H9 (cell line): Measurements from ENCODE around the gene MPZL3. TPM values are rescaled to one million over a fixed set of nuclear protein-coding genes. Genes with fewer than 3 reads are reported as not detected.
"Not testable (repeated sequence)": the region's sequence is repeated elsewhere in the genome, so short reads cannot be mapped to it uniquely, and the experiment has no call there.

Experiments
- DNase-seq: peaks from one replicate; pipeline ENCODE4 v3.0.0-alpha.2; 2017
- H2AFZ ChIP-seq: one replicate; pipeline ENCODE4 v1.6.1; 2013; ENCODE audit warnings: mild to moderate bottlenecking, low read length, control low read depth, moderate library complexity
- H2AK5ac ChIP-seq: 2 replicates; pipeline ENCODE4 v1.6.1; 2013; ENCODE audit warnings: low read length, control low read depth, mixed read lengths; ENCODE audit not compliant: insufficient read length
- H2BK120ac ChIP-seq: one replicate; pipeline ENCODE4 v1.6.1; 2013; ENCODE audit warnings: low read depth, mild to moderate bottlenecking, low read length, control low read depth, inconsistent platforms; ENCODE audit not compliant: poor library complexity, severe bottlenecking
- H2BK12ac ChIP-seq: 2 replicates; pipeline ENCODE4 v1.6.1; 2013; ENCODE audit warnings: low read length, control low read depth, mixed read lengths, low read depth; ENCODE audit not compliant: insufficient read length
- H2BK15ac ChIP-seq: 2 replicates; pipeline ENCODE4 v1.6.1; 2013; ENCODE audit warnings: low read depth, low read length, control low read depth
- H2BK20ac ChIP-seq: one replicate; pipeline ENCODE4 v1.6.1; 2013; ENCODE audit warnings: low read depth, mild to moderate bottlenecking, low read length, control low read depth, inconsistent platforms; ENCODE audit not compliant: poor library complexity, severe bottlenecking
- H2BK5ac ChIP-seq: 2 replicates; pipeline ENCODE4 v1.6.1; 2013; ENCODE audit warnings: low read length, control low read depth, mixed read lengths; ENCODE audit not compliant: insufficient read length
- H3K14ac ChIP-seq: 2 replicates; pipeline ENCODE4 v1.6.1; 2013; ENCODE audit warnings: low read length, control low read depth; ENCODE audit not compliant: insufficient read depth
- H3K18ac ChIP-seq: 2 replicates; pipeline ENCODE4 v1.6.1; 2013; ENCODE audit warnings: low read depth, mild to moderate bottlenecking, mixed read lengths, low read length, control low read depth; ENCODE audit not compliant: insufficient read length
- H3K23ac ChIP-seq: 2 replicates; pipeline ENCODE4 v1.6.1; 2013; ENCODE audit warnings: low read length, control low read depth, mixed read lengths, low read depth; ENCODE audit not compliant: insufficient read length
- H3K23me2 ChIP-seq: 2 replicates; pipeline ENCODE4 v1.6.1; 2013; ENCODE audit warnings: low read depth, mild to moderate bottlenecking, mixed read lengths, low read length, control low read depth; ENCODE audit not compliant: insufficient read length, poor library complexity, severe bottlenecking
- H3K27ac ChIP-seq: 2 replicates; pipeline ENCODE4 v1.5.1; 2013; ENCODE audit warnings: low read length, control low read depth, mixed read lengths, low read depth; ENCODE audit not compliant: insufficient read length
- H3K27me3 ChIP-seq: 2 replicates; pipeline ENCODE4 v1.6.1; 2013; ENCODE audit warnings: low read length, control low read depth, inconsistent platforms; ENCODE audit not compliant: insufficient read depth
- H3K4ac ChIP-seq: 2 replicates; pipeline ENCODE4 v1.6.1; 2013; ENCODE audit warnings: low read depth, mild to moderate bottlenecking, control low read depth, inconsistent platforms, low read length, moderate library complexity
- H3K4me1 ChIP-seq: 2 replicates; pipeline ENCODE4 v1.6.1; 2013; ENCODE audit warnings: low read length, control low read depth, inconsistent platforms; ENCODE audit not compliant: insufficient read depth
- H3K4me2 ChIP-seq: 2 replicates; pipeline ENCODE4 v1.6.1; 2013; ENCODE audit warnings: low read length, control low read depth, mixed read lengths; ENCODE audit not compliant: insufficient read length, insufficient read depth
- H3K56ac ChIP-seq: 2 replicates; pipeline ENCODE4 v1.6.1; 2013; ENCODE audit warnings: low read depth, mild to moderate bottlenecking, mixed read lengths, low read length, control low read depth; ENCODE audit not compliant: insufficient read length
- H3K79me1 ChIP-seq: 2 replicates; pipeline ENCODE4 v1.6.1; 2013; ENCODE audit warnings: low read depth, mild to moderate bottlenecking, moderate library complexity, low read length, control low read depth, inconsistent platforms; ENCODE audit not compliant: insufficient read depth, poor library complexity, severe bottlenecking
- H3K79me2 ChIP-seq: 2 replicates; pipeline ENCODE4 v1.6.1; 2013; ENCODE audit warnings: low read length, control low read depth, inconsistent platforms; ENCODE audit not compliant: insufficient read depth
- H3K9ac ChIP-seq: 2 replicates; pipeline ENCODE4 v1.6.1; 2013; ENCODE audit warnings: low read length, control low read depth, mixed read lengths; ENCODE audit not compliant: insufficient read length; ENCODE audit errors: extremely low read depth
- H3K9me3 ChIP-seq: one replicate; pipeline ENCODE4 v1.6.1; 2013; ENCODE audit warnings: low read depth, low read length, inconsistent platforms; ENCODE audit not compliant: control insufficient read depth
- H3T11ph ChIP-seq: one replicate; pipeline ENCODE4 v1.6.1; 2013; ENCODE audit warnings: mild to moderate bottlenecking, low read length, control low read depth, inconsistent platforms
- H4K20me1 ChIP-seq: one replicate; pipeline ENCODE4 v1.6.1; 2013; ENCODE audit not compliant: control insufficient read depth, insufficient read length, insufficient read depth
- H4K5ac ChIP-seq: 2 replicates; pipeline ENCODE4 v1.6.1; 2013; ENCODE audit warnings: low read depth, mild to moderate bottlenecking, mixed read lengths, low read length, control low read depth; ENCODE audit not compliant: insufficient read length
- H4K8ac ChIP-seq: replicated peaks from 2 replicates; pipeline ENCODE4 v1.6.1; 2013; ENCODE audit warnings: low read length, control low read depth, mixed read lengths, low read depth; ENCODE audit not compliant: insufficient read length
- H4K91ac ChIP-seq: 2 replicates; pipeline ENCODE4 v1.6.1; 2013; ENCODE audit warnings: low read depth, mild to moderate bottlenecking, moderate library complexity, mixed read lengths, low read length, control low read depth; ENCODE audit not compliant: insufficient read length
- H3K27ac Mint-ChIP-seq, 3 experiments: 2 replicates in 2 of 3; 3 replicates in 1 of 3; pipeline ENCODE4 v1.8.0; 2020 to 2021; ENCODE audit warnings: mixed read lengths in 3 of 3, mild to moderate bottlenecking in 1 of 3, moderate library complexity in 1 of 3
- H3K27me3 Mint-ChIP-seq: 2 replicates; pipeline ENCODE4 v1.8.0; 2021; ENCODE audit warnings: low read depth, mild to moderate bottlenecking, moderate library complexity, mixed read lengths
- H3K36me3 Mint-ChIP-seq, 3 experiments: 2 replicates in 2 of 3; 3 replicates in 1 of 3; pipeline ENCODE4 v1.8.0; 2020 to 2021; ENCODE audit warnings: low read depth in 3 of 3, mixed read lengths in 3 of 3; ENCODE audit not compliant: insufficient read depth in 1 of 3
- H3K4me1 Mint-ChIP-seq, 2 experiments: 2 replicates each; pipeline ENCODE4 v1.8.0; 2020; ENCODE audit warnings: mixed read lengths in 2 of 2
- H3K4me3 Mint-ChIP-seq, 2 experiments: 2 replicates in 1 of 2; 3 replicates in 1 of 2; pipeline ENCODE4 v1.8.0; 2020 to 2021; ENCODE audit warnings: mild to moderate bottlenecking in 2 of 2, mixed read lengths in 2 of 2, moderate library complexity in 1 of 2
- H3K9me3 Mint-ChIP-seq, 2 experiments: 2 replicates in 1 of 2; 3 replicates in 1 of 2; pipeline ENCODE4 v1.8.0; 2020; ENCODE audit warnings: mild to moderate bottlenecking in 2 of 2, mixed read lengths in 2 of 2, moderate library complexity in 1 of 2
- WGBS: extraction: QIAGEN DNeasy Blood & Tissue Kit; methylation state at CpG from one replicate; pipeline ENCODE4 v1.1.7; 2013; ENCODE audit warnings: missing lambda C conversion rate, low lambda C conversion rate, mixed read lengths; ENCODE audit not compliant: insufficient read length; ENCODE audit errors: extremely low coverage; 5-methylcytosine and 5-hydroxymethylcytosine counted together
- total RNA-seq: library from RNA; stranded (reverse); gene quantifications from 2 replicates; pipeline ENCODE4 v1.2.1, GENCODE V29; 2021
- TF ChIP-seq, protein P1 (sequence below): fragments of 200-600 bp; sonication (generic); conservative IDR thresholded peaks from 3 replicates; pipeline ENCODE4 v1.8.0; 2021; ENCODE audit warnings: antibody characterized with exemption, mild to moderate bottlenecking

MPZL3 gene
- total RNA-seq, 1 experiment from 2014 or later = 2.6 TPM

DNA sequence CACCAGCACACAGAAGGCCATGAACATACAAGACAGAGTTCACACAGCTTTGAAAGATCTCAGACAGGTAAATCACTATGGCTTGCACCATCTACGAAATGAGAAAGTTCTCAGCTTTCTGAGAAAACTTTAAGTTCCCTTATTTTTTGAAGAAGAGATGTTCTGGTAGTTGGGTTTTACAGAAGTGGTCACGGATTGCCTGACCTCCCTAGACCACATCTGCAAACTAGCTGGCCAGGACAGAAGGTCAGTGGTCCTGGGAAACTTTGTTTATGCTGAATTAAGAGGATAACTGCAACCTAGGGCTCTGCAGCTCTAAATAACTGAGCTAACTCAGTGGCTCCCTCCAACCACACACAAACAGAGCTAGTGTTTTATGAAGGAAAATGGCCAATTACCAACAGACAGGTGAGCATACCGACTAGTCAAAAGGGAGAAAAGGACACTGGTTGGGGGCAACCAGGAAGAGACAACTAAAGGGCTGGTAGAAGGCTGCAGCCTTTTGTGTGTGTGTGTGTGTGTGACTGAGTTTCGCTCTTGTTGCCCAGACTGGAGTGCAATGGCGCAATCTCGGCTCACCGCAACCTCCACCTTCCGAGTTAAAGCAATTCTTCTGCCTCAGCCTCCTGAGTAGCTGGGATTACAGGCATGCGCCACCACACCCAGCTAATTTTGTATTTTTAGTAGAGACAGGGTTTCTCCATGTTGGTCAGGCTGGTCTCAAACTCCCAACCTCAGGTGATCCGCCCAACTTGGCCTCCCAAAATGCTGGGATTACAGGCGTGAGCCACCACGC is 67.2 kb downstream of the MPZL3 start:
- no peak overlapping the region for H3K27ac Mint-ChIP-seq
- TF ChIP-seq, protein P1, sequence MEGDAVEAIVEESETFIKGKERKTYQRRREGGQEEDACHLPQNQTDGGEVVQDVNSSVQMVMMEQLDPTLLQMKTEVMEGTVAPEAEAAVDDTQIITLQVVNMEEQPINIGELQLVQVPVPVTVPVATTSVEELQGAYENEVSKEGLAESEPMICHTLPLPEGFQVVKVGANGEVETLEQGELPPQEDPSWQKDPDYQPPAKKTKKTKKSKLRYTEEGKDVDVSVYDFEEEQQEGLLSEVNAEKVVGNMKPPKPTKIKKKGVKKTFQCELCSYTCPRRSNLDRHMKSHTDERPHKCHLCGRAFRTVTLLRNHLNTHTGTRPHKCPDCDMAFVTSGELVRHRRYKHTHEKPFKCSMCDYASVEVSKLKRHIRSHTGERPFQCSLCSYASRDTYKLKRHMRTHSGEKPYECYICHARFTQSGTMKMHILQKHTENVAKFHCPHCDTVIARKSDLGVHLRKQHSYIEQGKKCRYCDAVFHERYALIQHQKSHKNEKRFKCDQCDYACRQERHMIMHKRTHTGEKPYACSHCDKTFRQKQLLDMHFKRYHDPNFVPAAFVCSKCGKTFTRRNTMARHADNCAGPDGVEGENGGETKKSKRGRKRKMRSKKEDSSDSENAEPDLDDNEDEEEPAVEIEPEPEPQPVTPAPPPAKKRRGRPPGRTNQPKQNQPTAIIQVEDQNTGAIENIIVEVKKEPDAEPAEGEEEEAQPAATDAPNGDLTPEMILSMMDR = no peak
- WGBS = no CpG with 5 or more reads among the region's 12 CpGs

DNA sequence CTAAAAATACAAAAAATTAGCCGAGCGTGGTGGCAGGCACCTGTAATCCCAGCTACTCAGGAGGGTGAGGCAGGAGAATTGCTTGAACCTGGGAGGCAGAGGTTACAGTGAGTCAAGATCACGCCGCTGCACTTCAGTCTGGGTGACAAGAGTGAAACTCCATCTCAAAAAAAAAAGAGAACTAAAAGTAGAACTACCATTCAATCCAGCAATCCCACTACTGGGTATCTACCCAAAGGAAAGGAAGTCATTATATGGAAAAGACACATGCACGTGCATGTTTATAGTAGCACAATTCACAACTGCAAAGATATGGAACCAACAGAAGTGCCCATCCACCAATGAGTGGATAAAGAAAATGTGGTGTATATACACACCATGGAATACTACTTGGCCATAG is 68.5 kb downstream of the MPZL3 start:
- not testable (repeated sequence) for H3K27ac Mint-ChIP-seq, H3K4me1 ChIP-seq, H3K27ac ChIP-seq, H3K27me3 ChIP-seq, H3T11ph ChIP-seq, H3K4me2 ChIP-seq, H4K5ac ChIP-seq, H3K9me3 Mint-ChIP-seq, H2AK5ac ChIP-seq, H2BK20ac ChIP-seq, H3K14ac ChIP-seq, DNase-seq, H4K20me1 ChIP-seq, H3K79me2 ChIP-seq, H3K36me3 Mint-ChIP-seq, H3K9me3 ChIP-seq, H2AFZ ChIP-seq, H3K18ac ChIP-seq, H2BK120ac ChIP-seq, H3K56ac ChIP-seq, H2BK5ac ChIP-seq, H3K79me1 ChIP-seq, H3K23ac ChIP-seq, H3K4me3 Mint-ChIP-seq, H2BK15ac ChIP-seq, H3K4ac ChIP-seq, H3K9ac ChIP-seq, H2BK12ac ChIP-seq, H4K8ac ChIP-seq, H4K91ac ChIP-seq, H3K23me2 ChIP-seq
- Mint-ChIP-seq H3K4me1 (peaks cover 11 to 20% of the 10 kb centered on the region in 2 experiments), H3K27me3 (peaks cover 24% of the 10 kb centered on the region)
- WGBS = no CpG with 5 or more reads among the region's 5 CpGs

More for the DNA sequence above, 67.2 kb downstream of the MPZL3 start:
- H2AK5ac ChIP-seq = no peak overlapping the region
- Mint-ChIP-seq H3K36me3 (no peaks in the 10 kb centered on the region), H3K4me3 (no peak overlapping the region), H3K9me3 (peaks cover 2 to 3% of the 10 kb centered on the region in 2 experiments; a peak in 2 of 5 replicates), H3K4me1 (peaks cover 7 to 15% of the 10 kb centered on the region in 2 experiments), H3K27me3 (peaks cover 27% of the 10 kb centered on the region)
- no peak overlapping the region for H3K9ac ChIP-seq
- H2BK12ac ChIP-seq = no peak overlapping the region
- no peak overlapping the region for H3K56ac ChIP-seq
- H3K79me2 ChIP-seq = no peaks in the 10 kb centered on the region
- no peak overlapping the region for H3T11ph ChIP-seq
- no peak overlapping the region for H4K5ac ChIP-seq
- H3K18ac ChIP-seq = no peak overlapping the region
- DNase-seq = no peak
- no peak overlapping the region for H3K27ac ChIP-seq
- H3K23me2 ChIP-seq = no peaks in the 10 kb centered on the region
- no peak overlapping the region for H2BK20ac ChIP-seq
- H4K8ac ChIP-seq = no peak overlapping the region
- no peaks in the 10 kb centered on the region for H3K4me1 ChIP-seq
- no peak overlapping the region for H2AFZ ChIP-seq
- no peaks in the 10 kb centered on the region for H3K79me1 ChIP-seq
- H4K91ac ChIP-seq = no peak overlapping the region
- no peak overlapping the region for H3K4me2 ChIP-seq
- H3K23ac ChIP-seq = no peak overlapping the region
- H2BK120ac ChIP-seq = no peak overlapping the region
- no peak overlapping the region for H3K14ac ChIP-seq
- H2BK15ac ChIP-seq = no peak overlapping the region
- H3K27me3 ChIP-seq = no peaks in the 10 kb centered on the region
- H3K9me3 ChIP-seq = no peaks in the 10 kb centered on the region
- H3K4ac ChIP-seq = no peak overlapping the region
- H4K20me1 ChIP-seq = no peaks in the 10 kb centered on the region
- no peak overlapping the region for H2BK5ac ChIP-seq
